WERI-Rb-1 (cell line): ENCODE data around the gene UPF1.

ENCODE experiments used
- DNase-seq: peaks from one replicate; pipeline ENCODE4 v3.0.0-alpha.2; 2020
- H3K27ac ChIP-seq: fragments of 250-450 bp; sonication (Bioruptor Pico); 2 replicates; pipeline ENCODE4 v1.5.1; 2020; ENCODE audit warnings: mild to moderate bottlenecking, moderate library complexity
- H3K27me3 ChIP-seq: fragments of 250-450 bp; sonication (Bioruptor Pico); 2 replicates; pipeline ENCODE4 v1.5.1; 2021; ENCODE audit warnings: mild to moderate bottlenecking, low read depth, moderate library complexity; ENCODE audit not compliant: insufficient read depth, severe bottlenecking
- H3K36me3 ChIP-seq: fragments of 250-450 bp; sonication (Bioruptor Pico); 2 replicates; pipeline ENCODE4 v1.5.1; 2020; ENCODE audit warnings: mild to moderate bottlenecking, moderate library complexity
- H3K4me3 ChIP-seq: 2 replicates; pipeline ENCODE4 v1.5.1; 2011; ENCODE audit warnings: low read depth, mild to moderate bottlenecking, control low read depth, low read length
- H3K9me3 ChIP-seq: fragments of 250-450 bp; sonication (Bioruptor Pico); 2 replicates; pipeline ENCODE4 v1.5.1; 2021; ENCODE audit warnings: mild to moderate bottlenecking, moderate library complexity; ENCODE audit not compliant: severe bottlenecking
- CTCF ChIP-seq: IDR thresholded peaks from 2 replicates; pipeline ENCODE4 v1.5.1; 2011; ENCODE audit warnings: low read depth, mild to moderate bottlenecking, control low read depth, inconsistent platforms, low read length

The UPF1 gene

GRCh38 chr19:18792661-18793060 is 39.1 kb upstream of the UPF1 start:
- Histone ChIP-seq H3K27ac (no peak overlapping the region), H3K9me3 (peaks cover 2% of the 10 kb centered on the region), H3K4me3 (no peak overlapping the region), H3K27me3 (peaks cover 55% of the 10 kb centered on the region), H3K36me3 (no peaks in the 10 kb centered on the region)
- TF ChIP-seq CTCF = no peak
- DNase-seq = no peak

GRCh38 chr19:18793144-18794028 is 38.4 kb upstream of the UPF1 start:
- no peak for TF ChIP-seq CTCF
- no peak overlapping the region for H3K4me3 ChIP-seq

GRCh38 chr19:18794029-18794313 is 37.8 kb upstream of the UPF1 start:
- DNase-seq = no peak
- Histone ChIP-seq H3K27ac (no peak overlapping the region), H3K27me3 (peaks cover 43% of the 10 kb centered on the region), H3K4me3 (no peak overlapping the region), H3K9me3 (no peaks in the 10 kb centered on the region), H3K36me3 (no peaks in the 10 kb centered on the region)
- no peak for TF ChIP-seq CTCF

More at GRCh38 chr19:18793144-18794028, 38.4 kb upstream of the UPF1 start:
- Histone ChIP-seq H3K36me3 (no peaks in the 10 kb centered on the region), H3K27ac (no peak overlapping the region), H3K27me3 (peaks cover 49% of the 10 kb centered on the region), H3K9me3 (peaks cover 1% of the 10 kb centered on the region)
- DNase-seq = no peak

GRCh38 chr19:18794692-18795091 is 37.1 kb upstream of the UPF1 start:
- peaks cover 36% of the 10 kb centered on the region for H3K27me3 ChIP-seq
- H3K36me3 ChIP-seq = no peaks in the 10 kb centered on the region
- no peaks in the 10 kb centered on the region for H3K9me3 ChIP-seq
- H3K4me3 ChIP-seq = no peak overlapping the region
- no peak for DNase-seq
- no peak overlapping the region for H3K27ac ChIP-seq
- TF ChIP-seq CTCF = no peak

GRCh38 chr19:18795540-18795939 is 36.2 kb upstream of the UPF1 start:
- peaks cover 28% of the 10 kb centered on the region for H3K27me3 ChIP-seq
- H3K9me3 ChIP-seq = no peaks in the 10 kb centered on the region
- no peak overlapping the region for H3K4me3 ChIP-seq
- no peak overlapping the region for H3K27ac ChIP-seq
- DNase-seq = no peak
- TF ChIP-seq CTCF = no peak
- H3K36me3 ChIP-seq = no peaks in the 10 kb centered on the region

GRCh38 chr19:18796239-18796638 is 35.5 kb upstream of the UPF1 start:
- H3K36me3 ChIP-seq = no peaks in the 10 kb centered on the region
- no peak overlapping the region for H3K4me3 ChIP-seq
- no peaks in the 10 kb centered on the region for H3K9me3 ChIP-seq
- no peak for TF ChIP-seq CTCF
- H3K27me3 ChIP-seq = peaks cover 21% of the 10 kb centered on the region
- no peak for DNase-seq
- H3K27ac ChIP-seq = no peak overlapping the region
